H1 (cell line): ENCODE data around the gene PFKM. TPM values are rescaled to one million over a fixed set of nuclear protein-coding genes. Genes with fewer than 3 reads are reported as not detected.

Experiments
- CTCF ChIA-PET: fragments of 300-600 bp; sonication (Branson Sonifier 250); formaldehyde crosslinking; loops from one replicate; lab custom pipeline; 2021; ENCODE audit not compliant: partially characterized antibody; lab: Charles Lee
- POLR2A ChIA-PET: fragments of 300-600 bp; sonication (Branson Sonifier 250); formaldehyde crosslinking; loops from one replicate; lab custom pipeline; 2021; ENCODE audit warnings: inconsistent platforms; ENCODE audit not compliant: partially characterized antibody; lab: Charles Lee
- DNase-seq, 2 experiments: peaks; one replicate each; pipeline versions ENCODE4 v3.0.0 to v3.0.0-alpha.2; 2010 to 2022; ENCODE audit warnings: low spot score in 2 of 2, low read depth in 1 of 2, mixed read lengths in 1 of 2
- FAIRE-seq: peaks from 2 replicates; lab custom pipeline; 2011; peaks lifted over from hg19 to GRCh38; lab: Jason Lieb, UNC
- H2AFZ ChIP-seq: 2 replicates; pipeline ENCODE4 v1.8.1; 2012; ENCODE audit warnings: low read length, inconsistent platforms
- H2AK5ac ChIP-seq: 2 replicates; pipeline ENCODE4 v1.6.1; 2013; ENCODE audit warnings: low read depth, low read length
- H2BK120ac ChIP-seq: replicated peaks from 2 replicates; pipeline ENCODE3; 2013; ENCODE audit warnings: low read depth, low read length, inconsistent platforms
- H2BK12ac ChIP-seq: 2 replicates; pipeline ENCODE4 v1.6.1; 2013; ENCODE audit warnings: low read depth, low read length
- H2BK15ac ChIP-seq: 2 replicates; pipeline ENCODE4 v1.6.1; 2013; ENCODE audit warnings: low read length
- H2BK20ac ChIP-seq: 2 replicates; pipeline ENCODE4 v1.6.1; 2013; ENCODE audit warnings: low read length
- H2BK5ac ChIP-seq: 2 replicates; pipeline ENCODE4 v1.6.1; 2013; ENCODE audit warnings: low read depth, low read length
- H3K14ac ChIP-seq: 2 replicates; pipeline ENCODE4 v1.6.1; 2013; ENCODE audit warnings: inconsistent platforms; ENCODE audit not compliant: insufficient read length
- H3K18ac ChIP-seq: 2 replicates; pipeline ENCODE4 v1.6.1; 2013; ENCODE audit warnings: low read length; ENCODE audit errors: extremely low read depth
- H3K23ac ChIP-seq: 2 replicates; pipeline ENCODE4 v1.6.1; 2013; ENCODE audit warnings: inconsistent platforms; ENCODE audit not compliant: insufficient read length
- H3K23me2 ChIP-seq: 2 replicates; pipeline ENCODE4 v1.6.1; 2013; ENCODE audit warnings: low read depth, low read length
- H3K27ac ChIP-seq: 2 replicates; pipeline ENCODE4 v1.6.1; 2011; ENCODE audit warnings: low read depth, low read length, inconsistent platforms
- H3K27me3 ChIP-seq, 4 experiments: replicated peaks in 1 of 4; 1 replicate in 1 of 4; 2 replicates in 3 of 4; pipeline versions ENCODE4 v1.6.1 to v1.8.1; 2011 to 2013; ENCODE audit warnings: low read length in 3 of 4, mild to moderate bottlenecking in 3 of 4, inconsistent platforms in 2 of 4, mixed read lengths in 2 of 4, moderate library complexity in 1 of 4; ENCODE audit not compliant: control insufficient read depth in 3 of 4, insufficient read depth in 3 of 4; ENCODE audit errors: extremely low read depth in 1 of 4
- H3K36me3 ChIP-seq, 4 experiments: 2 replicates each; pipeline versions ENCODE4 v1.6.1 to v1.8.1; 2011 to 2013; ENCODE audit warnings: mild to moderate bottlenecking in 4 of 4, low read length in 3 of 4, moderate library complexity in 2 of 4, control low read depth in 1 of 4, inconsistent platforms in 1 of 4; ENCODE audit not compliant: insufficient read depth in 4 of 4, control insufficient read depth in 2 of 4
- H3K4ac ChIP-seq: replicated peaks from 2 replicates; pipeline ENCODE3; 2013; ENCODE audit warnings: low read length, low read depth, mixed read lengths, inconsistent platforms; ENCODE audit not compliant: insufficient read length
- H3K4me1 ChIP-seq, 4 experiments: replicated peaks in 1 of 4; 1 replicate in 1 of 4; 2 replicates in 3 of 4; pipeline versions ENCODE4 v1.6.1 to v1.8.1; 2011 to 2013; ENCODE audit warnings: low read length in 3 of 4, inconsistent platforms in 2 of 4, mixed read lengths in 1 of 4; ENCODE audit not compliant: insufficient read depth in 4 of 4, control insufficient read depth in 3 of 4
- H3K4me2 ChIP-seq, 2 experiments: 2 replicates each; pipeline versions ENCODE4 v1.6.1 to v1.8.1; 2011 to 2013; ENCODE audit warnings: low read depth in 2 of 2, low read length in 2 of 2, control low read depth in 1 of 2, inconsistent platforms in 1 of 2, mild to moderate bottlenecking in 1 of 2; ENCODE audit not compliant: insufficient read depth in 1 of 2
- H3K4me3 ChIP-seq, 4 experiments: fragments of 200-600, 300-600 bp in 1 of 4; sonication (generic), shearing (Covaris generic), sonication (Bioruptor Twin) in 1 of 4; 2 replicates each; pipeline versions ENCODE4 v1.5.1 to v1.8.1; 2011 to 2016; ENCODE audit warnings: low read length in 4 of 4, low read depth in 3 of 4, control low read depth in 2 of 4, inconsistent platforms in 2 of 4, mild to moderate bottlenecking in 2 of 4, mixed read lengths in 1 of 4, moderate library complexity in 1 of 4; ENCODE audit not compliant: insufficient read depth in 2 of 4; ENCODE audit errors: extremely low read depth in 1 of 4
- H3K56ac ChIP-seq: replicated peaks from 2 replicates; pipeline ENCODE3; 2013; ENCODE audit warnings: low read depth, mild to moderate bottlenecking, mixed read lengths, low read length, inconsistent platforms; ENCODE audit not compliant: insufficient read length
- H3K79me1 ChIP-seq: 2 replicates; pipeline ENCODE4 v1.6.1; 2013; ENCODE audit warnings: low read depth, low read length, control low read depth
- H3K79me2 ChIP-seq, 2 experiments: 2 replicates each; pipeline versions ENCODE4 v1.6.1 to v1.8.1; 2012 to 2013; ENCODE audit warnings: low read length in 2 of 2, mild to moderate bottlenecking in 2 of 2, inconsistent platforms in 1 of 2; ENCODE audit not compliant: insufficient read depth in 2 of 2, control insufficient read depth in 1 of 2
- H3K9ac ChIP-seq, 4 experiments: replicated peaks in 1 of 4; 1 replicate in 1 of 4; 2 replicates in 3 of 4; pipeline versions ENCODE4 v1.6.1 to v1.8.1; 2011 to 2013; ENCODE audit warnings: low read depth in 3 of 4, low read length in 3 of 4, control low read depth in 2 of 4, mild to moderate bottlenecking in 2 of 4, moderate library complexity in 2 of 4, inconsistent platforms in 1 of 4; ENCODE audit errors: extremely low read depth in 1 of 4
- H3K9me3 ChIP-seq, 2 experiments: 2 replicates each; pipeline versions ENCODE4 v1.6.1 to v1.8.1; 2012 to 2013; ENCODE audit warnings: mild to moderate bottlenecking in 2 of 2, moderate library complexity in 2 of 2, control low read depth in 1 of 2, inconsistent platforms in 1 of 2, low read depth in 1 of 2, low read length in 1 of 2, mixed read lengths in 1 of 2; ENCODE audit not compliant: insufficient read depth in 2 of 2
- H4K20me1 ChIP-seq, 2 experiments: replicated peaks in 1 of 2; 2 replicates each; pipeline versions ENCODE3 to v1.8.1; 2011 to 2013; ENCODE audit warnings: inconsistent platforms in 2 of 2, low read length in 2 of 2, mild to moderate bottlenecking in 1 of 2; ENCODE audit not compliant: insufficient read depth in 2 of 2, control insufficient read depth in 1 of 2
- H4K5ac ChIP-seq: 2 replicates; pipeline ENCODE4 v1.6.1; 2013; ENCODE audit warnings: low read length, low read depth, mixed read lengths, inconsistent platforms; ENCODE audit not compliant: insufficient read length
- H4K8ac ChIP-seq: 2 replicates; pipeline ENCODE4 v1.8.0; 2013; ENCODE audit warnings: mild to moderate bottlenecking, moderate library complexity, low read length, inconsistent platforms; ENCODE audit not compliant: insufficient read depth; ENCODE audit errors: extremely low read depth
- H4K91ac ChIP-seq: replicated peaks from 2 replicates; pipeline ENCODE3; 2013; ENCODE audit warnings: low read length, mixed read lengths, inconsistent platforms; ENCODE audit not compliant: insufficient read length
- ASH2L ChIP-seq: fragments of 200-600, 300-600 bp; sonication (generic); IDR thresholded peaks from one replicate; pipeline ENCODE4 v1.7.1; 2017; ENCODE audit warnings: low read length
- CBX5 ChIP-seq: fragments of 300-800, 300-1000 bp; sonication (generic); IDR thresholded peaks from 2 replicates; pipeline ENCODE4 v1.7.1; 2016; ENCODE audit warnings: antibody characterized with exemption, low read length, low read depth
- KDM1A ChIP-seq: fragments of 200-600, 300-600 bp; sonication (generic); IDR thresholded peaks from 2 replicates; pipeline ENCODE4 v1.7.1; 2016; ENCODE audit warnings: mild to moderate bottlenecking, low read length, borderline replicate concordance
- MAFK ChIP-seq: IDR thresholded peaks from 2 replicates; pipeline ENCODE4 v1.6.1; 2012; ENCODE audit warnings: low read depth, mild to moderate bottlenecking, improper control_type of control experiment, low read length
- NRF1 ChIP-seq: IDR thresholded peaks from 2 replicates; pipeline ENCODE4 v1.6.1; 2011; ENCODE audit warnings: mild to moderate bottlenecking, low read depth, low read length, improper control_type of control experiment
- POLR2A ChIP-seq, 2 experiments: IDR thresholded peaks; 1 replicate in 1 of 2; 2 replicates in 1 of 2; pipeline ENCODE4 v1.6.1; 2011; ENCODE audit warnings: low read depth in 2 of 2, low read length in 2 of 2, mild to moderate bottlenecking in 2 of 2; ENCODE audit errors: control extremely low read depth in 1 of 2
- POLR2AphosphoS5 ChIP-seq: IDR thresholded peaks from 2 replicates; pipeline ENCODE4 v1.6.1; 2011; ENCODE audit warnings: low read depth, low read length
- POU5F1 ChIP-seq: IDR thresholded peaks from 2 replicates; pipeline ENCODE4 v1.6.1; 2011; ENCODE audit warnings: low read depth, mild to moderate bottlenecking, low read length, moderate library complexity
- SAP30 ChIP-seq: fragments of 300-600 bp; sonication (generic); IDR thresholded peaks from 2 replicates; pipeline ENCODE4 v1.7.1; 2012; ENCODE audit warnings: low read length, moderate library complexity, mild to moderate bottlenecking, inconsistent platforms; ENCODE audit not compliant: insufficient read depth, insufficient replicate concordance
- SP4 ChIP-seq: IDR thresholded peaks from 2 replicates; pipeline ENCODE4 v1.6.1; 2012; ENCODE audit warnings: low read length, inconsistent platforms
- SUZ12 ChIP-seq: fragments of 200-600 bp; sonication (generic); IDR thresholded peaks from 2 replicates; pipeline ENCODE4 v1.6.1; 2012; ENCODE audit warnings: mild to moderate bottlenecking, inconsistent platforms, low read length, moderate library complexity, mixed read lengths
- TAF7 ChIP-seq: optimal IDR thresholded peaks from 2 replicates; pipeline ENCODE3; 2011; ENCODE audit warnings: low read depth, mild to moderate bottlenecking, inconsistent platforms, low read length, moderate library complexity, borderline replicate concordance
- WGBS, 2 experiments: shearing (Covaris generic) in 1 of 2; methylation state at CpG; one replicate each; pipeline versions ENCODE4 v1.1.6 to v1.1.7; 2013 to 2015; ENCODE audit warnings: low lambda C conversion rate in 2 of 2, mixed read lengths in 2 of 2, inconsistent platforms in 1 of 2, low coverage in 1 of 2, missing lambda C conversion rate in 1 of 2; ENCODE audit not compliant: insufficient replicate concordance in 2 of 2, insufficient coverage in 1 of 2, insufficient read length in 1 of 2; ENCODE audit errors: extremely low coverage in 1 of 2, missing lambda C conversion rate in 1 of 2; 5-methylcytosine and 5-hydroxymethylcytosine counted together
- polyA plus RNA-seq, 7 experiments: library from polyadenylated mRNA; depleted of rRNA in 3 of 7; stranded (reverse) in 5 of 7; unstranded in 2 of 7; fragments of >200 nt in 5 of 7; fragments of 200-250 nt in 2 of 7; gene quantifications; 1 replicate in 5 of 7; 2 replicates in 1 of 7; 4 replicates in 1 of 7; pipeline versions ENCODE4 v1.2.1 to v1.2.3, GENCODE V29; 2011 to 2013; ENCODE audit warnings: missing spikeins in 2 of 7, mixed read lengths in 2 of 7
- total RNA-seq: library from RNA; stranded (reverse); fragmentation: NEBNext Ultra II Directional; extraction: Animal tissue kit (Norgen Biotek cat#: 25700); gene quantifications from 2 replicates; pipeline ENCODE4 v1.2.1, GENCODE V29; 2021
- TF ChIP-seq, protein P1 (sequence below): IDR thresholded peaks from 2 replicates; pipeline ENCODE4 v1.6.1; 2011; ENCODE audit warnings: low read depth, mild to moderate bottlenecking, low read length; ENCODE audit not compliant: insufficient read depth

The PFKM gene
- total and polyA plus RNA-seq, 2 of the 8 experiments (the other 6 are each of a cell fraction or from before 2014, with no cell fraction given) = 62.6 to 106 TPM

DNA sequence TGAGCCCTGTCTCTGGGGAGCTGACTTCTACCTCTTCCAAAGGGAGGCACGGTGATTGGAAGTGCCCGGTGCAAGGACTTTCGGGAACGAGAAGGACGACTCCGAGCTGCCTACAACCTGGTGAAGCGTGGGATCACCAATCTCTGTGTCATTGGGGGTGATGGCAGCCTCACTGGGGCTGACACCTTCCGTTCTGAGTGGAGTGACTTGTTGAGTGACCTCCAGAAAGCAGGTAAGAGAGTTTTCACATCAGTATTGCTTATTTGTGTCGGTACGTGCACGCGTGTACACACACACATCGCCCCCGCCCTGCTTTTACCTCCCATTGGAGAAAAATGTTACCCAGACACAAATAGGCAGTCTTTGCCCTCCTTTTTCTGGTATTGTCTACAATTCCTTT lies 13.7 kb downstream of the PFKM start:
- POLR2A ChIA-PET = interaction anchor here (1.2 to 2.2 kb wide), 5 partner anchors 8 to 27 kb away, joined by 3 to 6 read pairs (median 4); partner anchors contain the start of gene SENP1
- no peak overlapping the region for H4K8ac ChIP-seq
- H2BK20ac ChIP-seq = no peak overlapping the region
- H3K27me3 ChIP-seq = no peaks in the 10 kb centered on the region
- peaks cover 0 to 2% of the 10 kb centered on the region in 2 experiments for H4K20me1 ChIP-seq
- no peaks in the 10 kb centered on the region for H3K9me3 ChIP-seq
- DNase-seq = no peak
- TF ChIP-seq SAP30 (no peak), TAF7 (no peak), NRF1 (no peak), SUZ12 (no peak), SP4 (no peak), POLR2A (IDR thresholded peaks at IDR 0.05; ENCODE audit: control extremely low read depth in 1 of 2, low read depth in 2 of 2, low read length in 2 of 2) (no peak), KDM1A (no peak), POU5F1 (no peak), ASH2L (no peak), MAFK (no peak), CBX5 (no peak), POLR2AphosphoS5 (no peak)
- TF ChIP-seq, protein P1, sequence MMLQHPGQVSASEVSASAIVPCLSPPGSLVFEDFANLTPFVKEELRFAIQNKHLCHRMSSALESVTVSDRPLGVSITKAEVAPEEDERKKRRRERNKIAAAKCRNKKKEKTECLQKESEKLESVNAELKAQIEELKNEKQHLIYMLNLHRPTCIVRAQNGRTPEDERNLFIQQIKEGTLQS = no peak
- no peak for FAIRE-seq
- no peak overlapping the region for H2AK5ac ChIP-seq
- H3K27ac ChIP-seq = no peak overlapping the region
- no peak overlapping the region for H4K5ac ChIP-seq
- no peak overlapping the region for H2BK12ac ChIP-seq
- no peak overlapping the region for H2AFZ ChIP-seq
- H3K79me2 ChIP-seq = no peaks in the 10 kb centered on the region
- no peak overlapping the region for H3K18ac ChIP-seq
- H3K23ac ChIP-seq = no peak overlapping the region
- no peak overlapping the region for H3K14ac ChIP-seq
- no peak overlapping the region for H2BK120ac ChIP-seq
- no peak overlapping the region for H3K4me3 ChIP-seq
- no peak overlapping the region for H3K56ac ChIP-seq
- CTCF ChIA-PET = interaction anchor here (1.1 to 1.4 kb wide), 2 partner anchors 8 to 24 kb away, joined by 3 read pairs; partner anchors contain the start of gene ASB8
- H3K79me1 ChIP-seq = no peaks in the 10 kb centered on the region; the same call in 1 of the 2 replicates
- H3K36me3 ChIP-seq = peaks cover 22 to 78% (median 61%) of the 10 kb centered on the region in 4 experiments
- no peak overlapping the region for H2BK5ac ChIP-seq
- H3K9ac ChIP-seq = no peak overlapping the region
- H3K4me1 ChIP-seq = no peaks in the 10 kb centered on the region
- H4K91ac ChIP-seq = no peak overlapping the region
- H2BK15ac ChIP-seq = no peak overlapping the region
- no peak overlapping the region for H3K4me2 ChIP-seq
- no peaks in the 10 kb centered on the region for H3K23me2 ChIP-seq
- H3K4ac ChIP-seq = no peak overlapping the region
- WGBS, 2 experiments = 93% methylated on average over 14 of the region's 14 CpGs; no CpG with 5 or more reads in 1 of the 2 experiments
